ENCODE data around the gene PTPRN2. TPM values are rescaled to one million over a fixed set of nuclear protein-coding genes. Genes with fewer than 3 reads are reported as not detected.

Gene PTPRN2
- total and polyA plus RNA-seq, 2 donors (not counting 3 experiments of a cell fraction or from before 2014, with no cell fraction given) = 0.62 to 0.88 TPM

DNA sequence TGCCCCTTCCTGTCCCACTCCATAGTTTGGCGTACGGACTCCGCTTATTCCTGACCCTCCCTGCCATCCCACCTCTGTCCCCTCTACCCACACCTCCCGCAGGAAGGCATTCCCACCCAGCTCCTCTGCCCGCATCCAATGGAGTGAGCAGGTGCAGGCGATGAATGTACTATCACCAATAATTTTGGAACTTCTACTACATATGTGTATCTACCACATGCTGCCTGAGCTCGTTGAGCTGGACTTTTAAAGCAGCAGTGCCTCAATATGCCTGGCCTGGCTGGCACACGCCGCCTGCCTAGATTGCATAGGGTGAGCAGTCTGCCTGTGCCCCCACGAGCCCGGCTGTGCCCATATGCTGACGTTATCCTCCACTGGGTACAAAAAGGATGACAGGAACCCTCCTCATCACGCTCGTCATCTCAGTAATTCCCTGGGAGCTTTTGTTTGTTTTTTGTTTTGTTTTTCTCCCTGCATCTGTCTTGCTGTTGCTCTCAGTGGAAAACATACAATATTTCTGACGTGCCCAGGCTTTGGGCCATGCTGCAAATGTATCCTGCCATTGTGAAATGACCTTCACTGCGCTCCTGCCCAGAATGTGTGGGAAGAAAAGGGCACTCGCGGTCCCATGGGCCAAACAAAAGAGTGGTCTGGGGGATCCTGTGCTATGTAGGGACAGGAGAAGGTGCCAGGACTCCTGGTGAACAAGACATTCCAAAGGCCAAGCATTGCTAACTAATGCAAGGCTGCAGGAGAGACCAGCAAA lies 302.8 kb downstream of the PTPRN2 start:
- Histone ChIP-seq H3K27me3 (ENCODE audit: control insufficient read depth in 2 of 2, insufficient read depth in 2 of 2, low read length in 2 of 2) (no peaks in the 10 kb centered on the region), H3K27ac (ENCODE audit: insufficient read depth, low read depth, low read length) (no peak overlapping the region), H3K4me1 (ENCODE audit: control insufficient read depth, extremely low read depth, insufficient read depth, low read length) (no peaks in the 10 kb centered on the region), H3K9me3 (replicated peaks; ENCODE audit: control insufficient read depth, insufficient read depth, low read length) (peaks cover 6% of the 10 kb centered on the region), H3K4me2 (ENCODE audit: insufficient read depth, low read length) (no peak overlapping the region), H3K9ac (replicated peaks; ENCODE audit: extremely low read depth, insufficient read depth, low read length) (no peak overlapping the region), H3K9me1 (replicated peaks; ENCODE audit: control insufficient read depth, extremely low read depth, insufficient read depth, low read length) (no peaks in the 10 kb centered on the region), H3K79me2 (ENCODE audit: control insufficient read depth, insufficient read depth, low read length) (no peaks in the 10 kb centered on the region), H3K4me3 (replicated peaks in 1 of 3; ENCODE audit: insufficient read depth in 1 of 3, low read depth in 1 of 3, low read length in 3 of 3) (no peak overlapping the region), H4K20me1 (replicated peaks; ENCODE audit: control insufficient read depth, extremely low read depth, insufficient read depth, low read length) (no peaks in the 10 kb centered on the region), H2AFZ (ENCODE audit: low read depth, low read length) (no peak overlapping the region), H3K36me3 (ENCODE audit: control insufficient read depth in 2 of 2, extremely low read depth in 1 of 2, insufficient read depth in 2 of 2, low read length in 2 of 2) (no peaks in the 10 kb centered on the region)
- DNase-seq (ENCODE audit: low read depth, low spot score) (no peak), FAIRE-seq (no peak)
- POLR2A ChIA-PET = no interaction called here
- CTCF ChIA-PET = no interaction called here
- dilution Hi-C loops (cut with MboI; ENCODE audit: extremely low pct_ligation_motif_present, low sequenced_read_pairs) (no loop called here), intact Hi-C loops (cut with micrococcal nuclease) (no loop called here)
- BruUV-seq (replicated peaks) = no TSS peak
- TF ChIP-seq, protein P1, sequence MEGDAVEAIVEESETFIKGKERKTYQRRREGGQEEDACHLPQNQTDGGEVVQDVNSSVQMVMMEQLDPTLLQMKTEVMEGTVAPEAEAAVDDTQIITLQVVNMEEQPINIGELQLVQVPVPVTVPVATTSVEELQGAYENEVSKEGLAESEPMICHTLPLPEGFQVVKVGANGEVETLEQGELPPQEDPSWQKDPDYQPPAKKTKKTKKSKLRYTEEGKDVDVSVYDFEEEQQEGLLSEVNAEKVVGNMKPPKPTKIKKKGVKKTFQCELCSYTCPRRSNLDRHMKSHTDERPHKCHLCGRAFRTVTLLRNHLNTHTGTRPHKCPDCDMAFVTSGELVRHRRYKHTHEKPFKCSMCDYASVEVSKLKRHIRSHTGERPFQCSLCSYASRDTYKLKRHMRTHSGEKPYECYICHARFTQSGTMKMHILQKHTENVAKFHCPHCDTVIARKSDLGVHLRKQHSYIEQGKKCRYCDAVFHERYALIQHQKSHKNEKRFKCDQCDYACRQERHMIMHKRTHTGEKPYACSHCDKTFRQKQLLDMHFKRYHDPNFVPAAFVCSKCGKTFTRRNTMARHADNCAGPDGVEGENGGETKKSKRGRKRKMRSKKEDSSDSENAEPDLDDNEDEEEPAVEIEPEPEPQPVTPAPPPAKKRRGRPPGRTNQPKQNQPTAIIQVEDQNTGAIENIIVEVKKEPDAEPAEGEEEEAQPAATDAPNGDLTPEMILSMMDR (IDR thresholded peaks at IDR 0.05; ENCODE audit: extremely low read depth in 1 of 2, insufficient read depth in 1 of 2, low read depth in 1 of 2, low read length in 2 of 2) = no peak
- no peak for TF ChIP-seq GATA2 (IDR thresholded peaks at IDR 0.05; ENCODE audit: insufficient read depth, insufficient read length, low read depth, low read length)
- no peak for TF ChIP-seq MYC (IDR thresholded peaks at IDR 0.05; ENCODE audit: low read depth, low read length)
- no peak for TF ChIP-seq POLR2A (IDR thresholded peaks at IDR 0.05; ENCODE audit: low read depth, low read length)
- no peak for TF ChIP-seq JUN (IDR thresholded peaks at IDR 0.05; ENCODE audit: borderline replicate concordance, insufficient read depth, insufficient read length, low read depth)
- TF ChIP-seq, protein P2, sequence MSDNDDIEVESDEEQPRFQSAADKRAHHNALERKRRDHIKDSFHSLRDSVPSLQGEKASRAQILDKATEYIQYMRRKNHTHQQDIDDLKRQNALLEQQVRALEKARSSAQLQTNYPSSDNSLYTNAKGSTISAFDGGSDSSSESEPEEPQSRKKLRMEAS (IDR thresholded peaks at IDR 0.05; ENCODE audit: insufficient read depth, insufficient read length) = no peak
- no peak for TF ChIP-seq FOS (IDR thresholded peaks at IDR 0.05; ENCODE audit: borderline replicate concordance, insufficient read depth, low read length)
- TF ChIP-seq POLR2AphosphoS5 (IDR thresholded peaks at IDR 0.05; ENCODE audit: insufficient read depth, low read depth, low read length) = no peak
- TF ChIP-seq EZH2 (IDR thresholded peaks at IDR 0.05; ENCODE audit: borderline replicate concordance, low read depth, low read length, severe bottlenecking) = no peak

All from endothelial cell of umbilical vein (primary cell).